Right lobe of liver (tissue), 4 donors: ENCODE results near the gene DAD1.

Source experiments
- POLR2A ChIP-seq: fragments of 450-650 bp; IDR thresholded peaks from one replicate; pipeline ENCODE4 v1.6.1; 2017; ENCODE audit warnings: antibody characterized with exemption, mild to moderate bottlenecking
- TF ChIP-seq, protein P1 (sequence below), 4 donors: fragments of 200-600 bp in 3 of 4; fragments of 450-650 bp in 1 of 4; IDR thresholded peaks; one replicate each; pipeline versions ENCODE4 v1.5.1 to v1.8.0; 2016 to 2022; ENCODE audit warnings: antibody characterized with exemption in 4 of 4, mild to moderate bottlenecking in 2 of 4
- donor health status: DM: no; HTN: no; CAD: no.
- donor health status: DM: no; HTN: no; CAD: no.
- donor health status: DM: no; HTN: yes; CAD: no.

DNA sequence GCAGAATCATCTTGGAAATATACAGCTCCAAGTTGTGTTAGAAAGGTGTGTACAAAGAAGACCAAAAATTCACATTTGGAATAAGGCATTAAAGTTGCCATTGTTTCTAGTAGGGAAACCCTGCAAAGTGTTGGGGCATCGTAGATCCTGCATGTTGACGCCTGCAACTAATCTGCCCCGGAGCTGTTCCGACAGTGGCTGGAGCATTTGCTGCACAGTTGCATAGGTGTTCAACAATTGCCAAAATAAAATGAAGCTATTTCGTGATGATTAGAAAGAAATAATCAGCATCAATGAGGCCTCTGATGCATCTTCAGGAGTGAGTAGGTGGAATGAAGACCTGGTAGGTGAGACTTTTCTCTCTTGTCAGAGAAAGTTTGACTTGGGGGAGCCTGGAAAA lies 47.3 kb downstream of the DAD1 start:
- TF ChIP-seq, protein P1, sequence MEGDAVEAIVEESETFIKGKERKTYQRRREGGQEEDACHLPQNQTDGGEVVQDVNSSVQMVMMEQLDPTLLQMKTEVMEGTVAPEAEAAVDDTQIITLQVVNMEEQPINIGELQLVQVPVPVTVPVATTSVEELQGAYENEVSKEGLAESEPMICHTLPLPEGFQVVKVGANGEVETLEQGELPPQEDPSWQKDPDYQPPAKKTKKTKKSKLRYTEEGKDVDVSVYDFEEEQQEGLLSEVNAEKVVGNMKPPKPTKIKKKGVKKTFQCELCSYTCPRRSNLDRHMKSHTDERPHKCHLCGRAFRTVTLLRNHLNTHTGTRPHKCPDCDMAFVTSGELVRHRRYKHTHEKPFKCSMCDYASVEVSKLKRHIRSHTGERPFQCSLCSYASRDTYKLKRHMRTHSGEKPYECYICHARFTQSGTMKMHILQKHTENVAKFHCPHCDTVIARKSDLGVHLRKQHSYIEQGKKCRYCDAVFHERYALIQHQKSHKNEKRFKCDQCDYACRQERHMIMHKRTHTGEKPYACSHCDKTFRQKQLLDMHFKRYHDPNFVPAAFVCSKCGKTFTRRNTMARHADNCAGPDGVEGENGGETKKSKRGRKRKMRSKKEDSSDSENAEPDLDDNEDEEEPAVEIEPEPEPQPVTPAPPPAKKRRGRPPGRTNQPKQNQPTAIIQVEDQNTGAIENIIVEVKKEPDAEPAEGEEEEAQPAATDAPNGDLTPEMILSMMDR (IDR thresholded peaks at IDR 0.05): no peak
- TF ChIP-seq POLR2A: no peak
